Keratinocyte (primary cell): Measurements from ENCODE around the gene SLC5A2. TPM values are rescaled to one million over a fixed set of nuclear protein-coding genes. Genes with fewer than 3 reads are reported as not detected.
"Not testable (repeated sequence)": the region's sequence is repeated elsewhere in the genome, so short reads cannot be mapped to it uniquely, and the experiment has no call there.

Experiments used
- DNase-seq: peaks from one replicate; pipeline ENCODE4 v3.0.0-alpha.2; 2011; ENCODE audit warnings: low read depth, missing footprints, low spot score
- FAIRE-seq: peaks from 2 replicates; lab custom pipeline; 2011; peaks lifted over from hg19 to GRCh38; lab: Jason Lieb, UNC
- H2AFZ ChIP-seq: 2 replicates; pipeline ENCODE4 v1.6.0; 2012; ENCODE audit warnings: low read length, control low read depth, inconsistent platforms; ENCODE audit not compliant: control insufficient read depth
- H3K27ac ChIP-seq: 2 replicates; pipeline ENCODE4 v1.5.1; 2011; ENCODE audit warnings: low read length; ENCODE audit not compliant: control insufficient read depth, insufficient read depth
- H3K27me3 ChIP-seq: 3 replicates; pipeline ENCODE4 v1.6.0; 2011; ENCODE audit warnings: low read length; ENCODE audit not compliant: control insufficient read depth, insufficient read depth; ENCODE audit errors: extremely low read depth
- H3K36me3 ChIP-seq, 2 experiments: 2 replicates in 1 of 2; 3 replicates in 1 of 2; pipeline ENCODE4 v1.5.1; 2011; ENCODE audit warnings: low read length in 2 of 2, mild to moderate bottlenecking in 1 of 2; ENCODE audit not compliant: control insufficient read depth in 2 of 2, insufficient read depth in 2 of 2; ENCODE audit errors: extremely low read depth in 1 of 2
- H3K4me1 ChIP-seq: 3 replicates; pipeline ENCODE4 v1.5.1; 2011; ENCODE audit warnings: low read length; ENCODE audit not compliant: control insufficient read depth, insufficient read depth; ENCODE audit errors: extremely low read depth
- H3K4me2 ChIP-seq: 3 replicates; pipeline ENCODE4 v1.6.0; 2011; ENCODE audit warnings: low read depth, low read length; ENCODE audit not compliant: control insufficient read depth, insufficient read depth; ENCODE audit errors: extremely low read depth
- H3K4me3 ChIP-seq, 3 experiments: fragments of 200-600 bp in 1 of 3; sonication (generic) in 1 of 3; 2 replicates in 2 of 3; 3 replicates in 1 of 3; pipeline ENCODE4 v1.5.1; 2011 to 2016; ENCODE audit warnings: low read length in 3 of 3, mild to moderate bottlenecking in 3 of 3, control low read depth in 2 of 3, inconsistent platforms in 1 of 3, low read depth in 1 of 3, mixed read lengths in 1 of 3, mixed run types in 1 of 3, moderate library complexity in 1 of 3; ENCODE audit not compliant: control insufficient read depth in 2 of 3, insufficient read depth in 2 of 3; ENCODE audit errors: extremely low read depth in 1 of 3
- H3K79me2 ChIP-seq: 2 replicates; pipeline ENCODE4 v1.6.0; 2012; ENCODE audit warnings: low read length; ENCODE audit not compliant: control insufficient read depth, insufficient read depth
- H3K9ac ChIP-seq: 3 replicates; pipeline ENCODE4 v1.6.0; 2011; ENCODE audit warnings: low read length; ENCODE audit not compliant: control insufficient read depth, insufficient read depth; ENCODE audit errors: extremely low read depth
- H3K9me1 ChIP-seq: 3 replicates; pipeline ENCODE4 v1.6.0; 2011; ENCODE audit warnings: low read length; ENCODE audit not compliant: control insufficient read depth, insufficient read depth; ENCODE audit errors: extremely low read depth
- H3K9me3 ChIP-seq: 2 replicates; pipeline ENCODE4 v1.5.1; 2012; ENCODE audit warnings: low read depth, low read length; ENCODE audit not compliant: control insufficient read depth
- H4K20me1 ChIP-seq: 3 replicates; pipeline ENCODE4 v1.6.0; 2011; ENCODE audit warnings: low read length; ENCODE audit not compliant: control insufficient read depth, insufficient read depth; ENCODE audit errors: extremely low read depth
- dilution Hi-C: fragments of 300-500 bp; cut with MboI; formaldehyde crosslinking; loops from one replicate; pipeline ENCODE4 v1.7.0; 2020; ENCODE audit warnings: low sequenced_read_pairs; ENCODE audit not compliant: extremely low pct_ligation_motif_present
- polyA plus RNA-seq, 5 experiments: library from polyadenylated mRNA; depleted of rRNA in 3 of 5; stranded (reverse) in 3 of 5; stranded (forward) in 1 of 5; unstranded in 1 of 5; fragments of >200 nt; gene quantifications; 1 replicate in 1 of 5; 2 replicates in 3 of 5; 3 replicates in 1 of 5; pipeline versions ENCODE4 v1.2.1 to v1.2.3, GENCODE V29; 2011 to 2012; ENCODE audit warnings: missing spikeins in 2 of 5, low read depth in 1 of 5, low replicate concordance in 1 of 5

The SLC5A2 gene
- polyA plus RNA-seq, 1 donor (not counting 4 experiments of a cell fraction or from before 2014, with no cell fraction given) = not detected

DNA sequence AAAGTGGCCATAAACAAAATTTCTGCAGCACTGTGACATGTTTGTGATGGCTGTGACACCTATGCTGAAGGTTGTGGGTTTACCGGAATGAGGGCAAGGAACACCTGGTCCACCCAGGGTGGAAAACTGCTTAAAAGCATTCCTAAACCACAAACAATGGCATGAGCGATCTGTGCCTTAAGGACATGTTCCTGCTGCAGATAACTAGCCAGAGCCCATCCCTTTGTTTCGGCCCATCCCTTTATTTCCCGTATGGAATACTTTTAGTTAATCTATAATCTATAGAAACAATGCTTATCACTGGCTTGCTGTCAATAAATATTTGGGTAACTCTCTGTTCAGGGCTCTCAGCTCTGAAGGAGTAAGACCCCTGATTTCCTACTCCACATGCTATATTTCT, 56.8 kb downstream of the SLC5A2 start:
- H4K20me1 ChIP-seq, H3K9me1 ChIP-seq, H3K9ac ChIP-seq, H3K27me3 ChIP-seq, DNase-seq, FAIRE-seq, H3K79me2 ChIP-seq, H3K27ac ChIP-seq, H3K4me1 ChIP-seq, H3K36me3 ChIP-seq, H3K4me2 ChIP-seq, dilution Hi-C loops, H3K4me3 ChIP-seq, H3K9me3 ChIP-seq, H2AFZ ChIP-seq: not testable (repeated sequence)

Other genes starting within 250 kb of the SLC5A2 start
- gene ITGAM, start 223.1 kb upstream of the SLC5A2 start, polyA plus RNA-seq = 0.11 to 0.30 TPM (median 0.13 TPM) in 3 replicates
- 0.03 to 0.11 TPM (median 0.04 TPM) in 3 replicates for gene ITGAX, start 127.9 kb upstream of the SLC5A2 start, polyA plus RNA-seq
- gene ITGAD, start 89.8 kb upstream of the SLC5A2 start, polyA plus RNA-seq = not detected in 3 replicates
- gene COX6A2, start 54.8 kb upstream of the SLC5A2 start, polyA plus RNA-seq = not detected in 3 replicates
- 0.08 to 0.12 TPM (median 0.10 TPM) in 3 replicates for gene ZNF843, start 40.3 kb upstream of the SLC5A2 start, polyA plus RNA-seq
- 3.0 to 4.4 TPM (median 3.8 TPM) in 3 replicates for gene ARMC5, start 23.6 kb upstream of the SLC5A2 start, polyA plus RNA-seq
- 3.7 to 14.0 TPM (median 5.5 TPM) in 3 replicates for gene TGFB1I1, start 11.0 kb upstream of the SLC5A2 start, polyA plus RNA-seq
- gene RUSF1, start 25.3 kb downstream of the SLC5A2 start, polyA plus RNA-seq = 12.2 to 23.3 TPM (median 17.4 TPM) in 3 replicates
- not detected in 3 replicates for gene AHSP, start 44.8 kb downstream of the SLC5A2 start, polyA plus RNA-seq